Measurements from ENCODE around the gene RPL18A.

Gene RPL18A

GRCh38 chr19:17893766-17894165 is 34.1 kb downstream of the RPL18A start:
- H3K4me3 ChIP-seq (ENCODE audit: low read depth, low read length) = no peak overlapping the region
- no peak for TF ChIP-seq CTCF (IDR thresholded peaks at IDR 0.05; ENCODE audit: low read depth, low read length)

GRCh38 chr19:17902701-17903100 is 43.0 kb downstream of the RPL18A start:
- TF ChIP-seq CTCF (IDR thresholded peaks at IDR 0.05; ENCODE audit: low read depth, low read length) = no peak

GRCh38 chr19:17908244-17908643 is 48.5 kb downstream of the RPL18A start:
- H3K4me3 ChIP-seq (ENCODE audit: low read depth, low read length) = no peak overlapping the region
- no peak for TF ChIP-seq CTCF (IDR thresholded peaks at IDR 0.05; ENCODE audit: low read depth, low read length)

More at GRCh38 chr19:17902701-17903100, 43.0 kb downstream of the RPL18A start:
- H3K4me3 ChIP-seq (ENCODE audit: low read depth, low read length) = no peak overlapping the region

- H3K4me3 ChIP-seq (ENCODE audit: low read depth, low read length) = no peak overlapping the region
- TF ChIP-seq CTCF (IDR thresholded peaks at IDR 0.05; ENCODE audit: low read depth, low read length) = no peak
Observed at GRCh38 chr19:17909003-17909732, 49.5 kb downstream of the RPL18A start.

GRCh38 chr19:17910791-17911360 is 51.2 kb downstream of the RPL18A start:
- TF ChIP-seq CTCF (IDR thresholded peaks at IDR 0.05; ENCODE audit: low read depth, low read length) = no peak
- no peak overlapping the region for H3K4me3 ChIP-seq (ENCODE audit: low read depth, low read length)

All from WI38 (cell line).